K562 (cell line): ENCODE results near the gene TACR2. TPM values are rescaled to one million over a fixed set of nuclear protein-coding genes. Genes with fewer than 3 reads are reported as not detected.

Experiments
- ATAC-seq: fragments of 200-7000 bp; cut with Tn5 transposase; 3 replicates; pipeline ENCODE4 v1.9.1; 2020; ENCODE audit warnings: moderate library complexity
- BruUV-seq: library from RNA; stranded (reverse); fragments of 400-500 nt; replicated peaks from 2 replicates; lab custom pipeline; 2021; lab: Mats Ljungman, UMichigan
- CTCF ChIA-PET: fragments of 300-600 bp; formaldehyde crosslinking; extraction: SDS; loops from one replicate; lab custom pipeline; 2021; ENCODE audit warnings: low intra/inter-chr PET ratio; lab: Yijun Ruan, JAX
- POLR2A ChIA-PET: fragments of 300-600, 350-650 bp; sonication (Branson Sonifier 250); formaldehyde crosslinking; extraction: SDS; loops from one replicate; lab custom pipeline; 2021; ENCODE audit warnings: antibody characterized with exemption, inconsistent platforms; lab: Yijun Ruan, JAX
- DNase-seq, 4 experiments: peaks; one replicate each; pipeline versions ENCODE4 v3.0.0 to v3.0.0-alpha.2; 2011 to 2018; ENCODE audit warnings: low spot score in 3 of 4, mixed read lengths in 3 of 4; ENCODE audit errors: extremely low read depth in 1 of 4
- FAIRE-seq: peaks from 2 replicates; lab custom pipeline; 2011; peaks lifted over from hg19 to GRCh38; lab: Jason Lieb, UNC
- H2AFZ ChIP-seq: 2 replicates; pipeline ENCODE4 v1.6.0; 2011; ENCODE audit warnings: low read depth, low read length, control low read depth, inconsistent platforms
- H3K27ac ChIP-seq: fragments of 200-600 bp; 3 replicates; pipeline ENCODE4 v1.8.0; 2011; ENCODE audit warnings: low read depth, mild to moderate bottlenecking, control low read depth, inconsistent platforms, low read length, moderate library complexity, mixed read lengths; ENCODE audit errors: extremely low read depth
- H3K27me3 ChIP-seq, 2 experiments: fragments of 300-600 bp in 1 of 2; 2 replicates in 1 of 2; 3 replicates in 1 of 2; pipeline versions ENCODE4 v1.6.0 to v1.8.0; 2011; ENCODE audit warnings: inconsistent platforms in 2 of 2, low read length in 2 of 2, mild to moderate bottlenecking in 1 of 2, mixed read lengths in 1 of 2, moderate library complexity in 1 of 2; ENCODE audit not compliant: control insufficient read depth in 2 of 2, insufficient read depth in 2 of 2
- H3K36me3 ChIP-seq: fragments of 300-600 bp; 3 replicates; pipeline ENCODE4 v1.8.0; 2011; ENCODE audit warnings: mild to moderate bottlenecking, low read length, inconsistent platforms; ENCODE audit not compliant: control insufficient read depth, insufficient read depth
- H3K4me1 ChIP-seq, 2 experiments: fragments of 200-600 bp in 1 of 2; replicated peaks in 1 of 2; 2 replicates in 1 of 2; 3 replicates in 1 of 2; pipeline versions ENCODE4 v1.5.1 to v1.8.0; 2011; ENCODE audit warnings: inconsistent platforms in 2 of 2, low read length in 2 of 2, mild to moderate bottlenecking in 1 of 2, mixed read lengths in 1 of 2, moderate library complexity in 1 of 2; ENCODE audit not compliant: control insufficient read depth in 2 of 2, insufficient read depth in 2 of 2
- H3K4me2 ChIP-seq: 2 replicates; pipeline ENCODE4 v1.6.1; 2011; ENCODE audit warnings: low read length, control low read depth, inconsistent platforms, mixed read lengths; ENCODE audit not compliant: insufficient read depth
- H3K4me3 ChIP-seq: fragments of 200-600 bp; sonication (generic), shearing (Covaris generic); 2 replicates; pipeline ENCODE4 v1.5.1; 2016; ENCODE audit warnings: control low read depth, inconsistent platforms
- H3K79me2 ChIP-seq: fragments of 200-600 bp; 3 replicates; pipeline ENCODE4 v1.8.0; 2011; ENCODE audit warnings: low read length, inconsistent platforms; ENCODE audit not compliant: control insufficient read depth, insufficient read depth
- H3K9ac ChIP-seq, 2 experiments: 2 replicates each; pipeline versions ENCODE4 v1.6.0 to v1.6.1; 2011; ENCODE audit warnings: low read depth in 2 of 2, low read length in 2 of 2, control low read depth in 1 of 2, inconsistent platforms in 1 of 2, mild to moderate bottlenecking in 1 of 2, mixed read lengths in 1 of 2; ENCODE audit not compliant: insufficient read depth in 1 of 2
- H3K9me1 ChIP-seq: one replicate; pipeline ENCODE4 v1.6.0; 2011; ENCODE audit warnings: inconsistent platforms, mild to moderate bottlenecking, low read length, moderate library complexity; ENCODE audit not compliant: control insufficient read depth, insufficient read depth
- H3K9me3 ChIP-seq: replicated peaks from 2 replicates; pipeline ENCODE4 v1.5.1; 2011; ENCODE audit warnings: low read depth, low read length, inconsistent platforms; ENCODE audit not compliant: control insufficient read depth, insufficient read depth
- H4K20me1 ChIP-seq: replicated peaks from 2 replicates; pipeline ENCODE4 v1.6.1; 2011; ENCODE audit warnings: low read length, inconsistent platforms, mixed read lengths; ENCODE audit not compliant: control insufficient read depth, insufficient read depth
- HDAC2 ChIP-seq: fragments of 450-650 bp; IDR thresholded peaks from 2 replicates; pipeline ENCODE4 v1.6.1; 2016; ENCODE audit warnings: mild to moderate bottlenecking
- HEY1 ChIP-seq: fragments of 250-450 bp; sonication (Bioruptor Pico); IDR thresholded peaks from 2 replicates; pipeline ENCODE4 v1.5.0; 2020; ENCODE audit warnings: mild to moderate bottlenecking, moderate library complexity, borderline replicate concordance
- HNRNPH1 ChIP-seq: fragments of 200-400 bp; formaldehyde crosslinking; optimal IDR thresholded peaks from 2 replicates; pipeline ENCODE3; 2017; ENCODE audit warnings: low read depth, mild to moderate bottlenecking, low read length, moderate library complexity
- MCM3 ChIP-seq: fragments of 450-650 bp; IDR thresholded peaks from 2 replicates; pipeline ENCODE4 v1.6.1; 2016
- NFIX ChIP-seq: fragments of 250-450 bp; sonication (Bioruptor Pico); IDR thresholded peaks from 2 replicates; pipeline ENCODE4 v1.4.0; 2020; ENCODE audit warnings: low read depth, mild to moderate bottlenecking, moderate library complexity
- NRF1 ChIP-seq, 2 experiments: fragments of 450-650 bp; IDR thresholded peaks in 1 of 2; conservative IDR thresholded peaks in 1 of 2; 2 replicates each; pipeline ENCODE4 v1.6.1; 2014; ENCODE audit warnings: mild to moderate bottlenecking in 2 of 2
- PHF20 ChIP-seq: fragments of 450-650 bp; IDR thresholded peaks from 2 replicates; pipeline ENCODE4 v1.6.1; 2018; ENCODE audit not compliant: partially characterized antibody
- SFPQ ChIP-seq: fragments of 200-400 bp; formaldehyde crosslinking; IDR thresholded peaks from 2 replicates; pipeline ENCODE4 v1.6.1; 2017; ENCODE audit warnings: mild to moderate bottlenecking, low read depth, low read length, moderate library complexity
- ZNF518B ChIP-seq: fragments of 250-450 bp; sonication (Bioruptor Pico); IDR thresholded peaks from 2 replicates; pipeline ENCODE4 v1.5.0; 2021; ENCODE audit warnings: mild to moderate bottlenecking, moderate library complexity
- ZNF644 ChIP-seq: fragments of 200-800 bp; sonication (Bioruptor generic); IDR thresholded peaks from 2 replicates; pipeline ENCODE4 v1.6.1; 2016; ENCODE audit warnings: low read depth, missing genetic modification characterization, missing compliant biosample characterization
- WGBS: fragments of 100-300 bp; shearing (Covaris generic); methylation state at CpG from one replicate; pipeline ENCODE4 v1.1.6; 2016; ENCODE audit warnings: low coverage, mixed read lengths; ENCODE audit not compliant: insufficient coverage; ENCODE audit errors: missing lambda C conversion rate; 5-methylcytosine and 5-hydroxymethylcytosine counted together
- in situ Hi-C: fragments of 300-500 bp; cut with MboI; formaldehyde crosslinking; loops from 4 replicates; pipeline ENCODE4 v1.15.0; 2018; ENCODE audit warnings: inconsistent platforms, mixed read lengths
- intact Hi-C: fragments of 100-400 bp; cut with micrococcal nuclease; formaldehyde crosslinking; loops from 2 replicates; pipeline ENCODE4 v1.14.2; 2022
- polyA plus RNA-seq, 8 experiments: library from polyadenylated mRNA; depleted of rRNA in 4 of 8; stranded (reverse) in 5 of 8; unstranded in 3 of 8; fragments of >200 nt; fragmentation: Nextera tagmentation in 2 of 8; fragmentation: Illumina TruSeq in 1 of 8; extraction: Ambion mirVana in 2 of 8; extraction: Trizol in 1 of 8; gene quantifications; 2 replicates each; pipeline versions ENCODE4 v1.2.1 to v1.2.3, GENCODE V29; 2011 to 2014; ENCODE audit warnings: inconsistent platforms in 1 of 8, missing spikeins in 1 of 8
- total RNA-seq, 7 experiments: library from RNA; depleted of rRNA in 6 of 7; stranded (reverse); fragments of >200 nt in 6 of 7; fragmentation: Illumina TruSeq in 2 of 7; extraction: Trizol in 2 of 7; gene quantifications; 2 replicates each; pipeline versions ENCODE4 v1.2.1 to v1.2.3, GENCODE V29; 2011 to 2021; ENCODE audit warnings: low replicate concordance in 1 of 7

TACR2 gene
- total and polyA plus RNA-seq, 9 of the 15 experiments (the other 6 are each of a cell fraction or from before 2014, with no cell fraction given), result not detected

DNA sequence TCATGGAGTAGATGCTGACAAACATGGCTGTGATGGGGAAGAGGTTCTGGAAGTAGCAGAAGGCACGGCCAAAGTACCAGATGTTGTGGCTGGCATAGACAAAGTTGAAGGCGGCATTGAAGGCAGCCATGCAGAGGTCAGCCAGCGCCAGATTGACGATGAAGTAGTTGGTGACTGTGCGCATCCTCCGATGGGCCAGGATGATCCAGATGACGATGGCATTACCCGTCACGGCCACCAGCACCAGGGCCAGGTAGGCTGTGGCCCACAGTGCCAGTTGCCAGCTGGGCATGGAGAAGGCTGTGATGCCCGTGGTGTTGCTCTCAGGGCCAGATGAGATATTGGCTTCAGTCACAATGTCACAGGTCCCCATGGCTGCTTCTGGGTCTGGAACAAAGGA, 767 bp downstream of the TACR2 start:
- no peak for TF ChIP-seq PHF20
- TF ChIP-seq HDAC2, result no peak
- TF ChIP-seq NFIX (CRISPR knock-in tag), result no peak
- TF ChIP-seq NRF1 (conservative IDR thresholded peaks at IDR 0.05 in 1 of 2, IDR thresholded peaks at IDR 0.05 in 1 of 2), result no peak
- TF ChIP-seq ZNF644 (tag), result no peak
- TF ChIP-seq HNRNPH1, result no peak
- no peak for TF ChIP-seq HEY1 (CRISPR knock-in tag)
- TF ChIP-seq ZNF518B (CRISPR knock-in tag), result no peak
- no peak for TF ChIP-seq SFPQ
- no peak for TF ChIP-seq MCM3
- H3K27ac ChIP-seq, result no peak overlapping the region
- no peak for ATAC-seq
- FAIRE-seq, result no peak
- H3K9me3 ChIP-seq, result no peaks in the 10 kb centered on the region
- no peak for DNase-seq
- no peaks in the 10 kb centered on the region for H3K79me2 ChIP-seq
- in situ Hi-C loops, result no loop called here
- ChIA-PET POLR2A (interaction anchor here (0.7 kb wide), 1 partner anchor 28 kb away, joined by 3 read pairs; no protein-coding TSS in a partner anchor), CTCF (no interaction called here)
- H4K20me1 ChIP-seq, result no peaks in the 10 kb centered on the region; the same call in 1 of the 2 replicates
- intact Hi-C loops, result no loop called here
- H3K4me1 ChIP-seq, result peaks cover 2 to 15% of the 10 kb centered on the region in 2 experiments
- 25% methylated on average over 10 of the region's 10 CpGs for WGBS
- no peak overlapping the region for H3K4me2 ChIP-seq
- H3K4me3 ChIP-seq, result no peak overlapping the region
- no peaks in the 10 kb centered on the region for H3K36me3 ChIP-seq
- BruUV-seq, result no TSS peak
- H2AFZ ChIP-seq, result no peak overlapping the region
- no peaks in the 10 kb centered on the region for H3K9me1 ChIP-seq
- H3K27me3 ChIP-seq, result peaks cover 43 to 62% of the 10 kb centered on the region in 2 experiments
- H3K9ac ChIP-seq, result no peak overlapping the region
